SK-N-SH (cell line): ENCODE measurements around the gene XAGE1B. TPM values are rescaled to one million over a fixed set of nuclear protein-coding genes. Genes with fewer than 3 reads are reported as not detected.

ENCODE experiments used
- CTCF ChIA-PET: fragments of 300-600, 350-600 bp; formaldehyde crosslinking; extraction: SDS; loops from one replicate; lab custom pipeline; 2021; lab: Yijun Ruan, JAX
- POLR2A ChIA-PET: fragments of 350-600 bp; sonication (Branson Sonifier 250); formaldehyde crosslinking; extraction: SDS; loops from one replicate; lab custom pipeline; 2020; ENCODE audit warnings: antibody characterized with exemption, inconsistent platforms; lab: Yijun Ruan, JAX
- DNase-seq: peaks from one replicate; pipeline ENCODE4 v3.0.0; 2012
- H2AFZ ChIP-seq: fragments of 200-600 bp; sonication (generic); 2 replicates; pipeline ENCODE4 v1.8.1; 2016; ENCODE audit warnings: antibody characterized with exemption, mild to moderate bottlenecking, low read depth
- H3F3A ChIP-seq: fragments of 200-600 bp; sonication (generic); replicated peaks from 2 replicates; pipeline ENCODE3; 2016; ENCODE audit warnings: antibody characterized with exemption, mild to moderate bottlenecking; ENCODE audit not compliant: insufficient read depth
- H3K27ac ChIP-seq, 2 experiments: fragments of 200-500 bp in 1 of 2; fragments of 200-600 bp in 1 of 2; sonication (Bioruptor generic) in 1 of 2; sonication (generic), shearing (Covaris generic) in 1 of 2; 2 replicates each; pipeline versions ENCODE4 v1.5.1 to v1.6.1; 2014 to 2016; ENCODE audit warnings: low read depth in 2 of 2, inconsistent platforms in 1 of 2, low read length in 1 of 2, mild to moderate bottlenecking in 1 of 2, mixed read lengths in 1 of 2
- H3K27me3 ChIP-seq: fragments of 200-600 bp; sonication (generic), shearing (Covaris generic); 2 replicates; pipeline ENCODE4 v1.6.1; 2016; ENCODE audit warnings: mixed run types; ENCODE audit not compliant: insufficient read depth
- H3K36me3 ChIP-seq, 2 experiments: fragments of 200-500 bp in 1 of 2; fragments of 200-600 bp in 1 of 2; sonication (Bioruptor generic) in 1 of 2; sonication (generic) in 1 of 2; replicated peaks in 1 of 2; 2 replicates each; pipeline versions ENCODE3 to v1.5.1; 2014 to 2016; ENCODE audit warnings: low read length in 1 of 2, mild to moderate bottlenecking in 1 of 2; ENCODE audit not compliant: insufficient read depth in 2 of 2, control insufficient read depth in 1 of 2
- H3K4me1 ChIP-seq, 2 experiments: fragments of 200-500 bp in 1 of 2; fragments of 200-600 bp in 1 of 2; sonication (Bioruptor generic) in 1 of 2; sonication (generic), shearing (Covaris generic) in 1 of 2; 2 replicates each; pipeline versions ENCODE4 v1.5.1 to v1.6.1; 2014 to 2016; ENCODE audit warnings: low read depth in 1 of 2, low read length in 1 of 2, mixed run types in 1 of 2; ENCODE audit not compliant: insufficient read depth in 2 of 2, control insufficient read depth in 1 of 2
- H3K4me2 ChIP-seq: fragments of 200-600 bp; sonication (generic), shearing (Covaris generic); 2 replicates; pipeline ENCODE4 v1.6.1; 2017; ENCODE audit warnings: mixed run types
- H3K4me3 ChIP-seq, 2 experiments: fragments of 200-500 bp in 1 of 2; fragments of 200-600 bp in 1 of 2; sonication (Bioruptor generic) in 1 of 2; sonication (generic), shearing (Covaris generic) in 1 of 2; 2 replicates each; pipeline versions ENCODE4 v1.5.1 to v1.8.1; 2014 to 2016; ENCODE audit warnings: low read depth in 2 of 2, inconsistent platforms in 1 of 2, low read length in 1 of 2, mild to moderate bottlenecking in 1 of 2, mixed read lengths in 1 of 2, moderate library complexity in 1 of 2
- H3K79me2 ChIP-seq: fragments of 200-600 bp; sonication (generic); 2 replicates; pipeline ENCODE4 v1.8.1; 2017; ENCODE audit warnings: mild to moderate bottlenecking; ENCODE audit not compliant: insufficient read depth
- H3K9ac ChIP-seq: fragments of 200-600 bp; sonication (generic); 2 replicates; pipeline ENCODE4 v1.6.1; 2017; ENCODE audit warnings: mixed run types
- H3K9me2 ChIP-seq: fragments of 200-600 bp; sonication (generic); 2 replicates; pipeline ENCODE4 v1.6.1; 2017; ENCODE audit warnings: mixed run types
- H3K9me3 ChIP-seq: fragments of 200-600 bp; sonication (generic); 2 replicates; pipeline ENCODE4 v1.6.1; 2017; ENCODE audit warnings: mixed run types, mild to moderate bottlenecking, moderate library complexity
- H4K20me1 ChIP-seq: fragments of 200-600 bp; sonication (generic); 2 replicates; pipeline ENCODE4 v1.6.1; 2017; ENCODE audit warnings: mild to moderate bottlenecking, mixed run types; ENCODE audit not compliant: insufficient read depth
- CTCF ChIP-seq: fragments of 200-600 bp; sonication (generic); IDR thresholded peaks from 2 replicates; pipeline ENCODE4 v1.6.1; 2017; ENCODE audit warnings: antibody characterized with exemption, mild to moderate bottlenecking, moderate library complexity
- EP300 ChIP-seq, 2 experiments: IDR thresholded peaks; 2 replicates each; pipeline versions ENCODE4 v1.4.0 to v1.6.1; 2012; ENCODE audit warnings: borderline replicate concordance in 1 of 2, low read depth in 1 of 2, low read length in 1 of 2
- FOSL2 ChIP-seq: IDR thresholded peaks from 2 replicates; pipeline ENCODE4 v1.4.0; 2012; ENCODE audit warnings: low read depth, mild to moderate bottlenecking, moderate library complexity, borderline replicate concordance
- FOXJ3 ChIP-seq: sonication (generic); formaldehyde crosslinking; IDR thresholded peaks from 2 replicates; pipeline ENCODE4 v1.5.1; 2020; ENCODE audit warnings: mild to moderate bottlenecking, missing genetic modification reagents
- FOXM1 ChIP-seq: IDR thresholded peaks from 2 replicates; pipeline ENCODE4 v1.4.0; 2012; ENCODE audit warnings: low read depth, mild to moderate bottlenecking
- MEF2A ChIP-seq: IDR thresholded peaks from 2 replicates; pipeline ENCODE4 v1.4.0; 2012; ENCODE audit warnings: low read depth, borderline replicate concordance
- NFIC ChIP-seq: IDR thresholded peaks from 2 replicates; pipeline ENCODE4 v1.4.0; 2012; ENCODE audit warnings: borderline replicate concordance
- PBX3 ChIP-seq: IDR thresholded peaks from 2 replicates; pipeline ENCODE4; 2012
- RAD21 ChIP-seq: IDR thresholded peaks from 2 replicates; pipeline ENCODE4 v1.6.1; 2012; ENCODE audit warnings: mild to moderate bottlenecking, low read length
- RCOR1 ChIP-seq: fragments of 150-350 bp; IDR thresholded peaks from 2 replicates; pipeline ENCODE4 v1.6.1; 2017; ENCODE audit warnings: antibody characterized with exemption, low read length
- RFX5 ChIP-seq: IDR thresholded peaks from 2 replicates; pipeline ENCODE4 v1.6.1; 2012; ENCODE audit warnings: mild to moderate bottlenecking, improper control_type of control experiment, low read length
- SIN3A ChIP-seq: IDR thresholded peaks from 2 replicates; pipeline ENCODE4 v1.6.1; 2012; ENCODE audit warnings: low read depth, mild to moderate bottlenecking, low read length, moderate library complexity, borderline replicate concordance
- SMC3 ChIP-seq: IDR thresholded peaks from 2 replicates; pipeline ENCODE4 v1.6.1; 2012; ENCODE audit warnings: low read depth, low read length, improper control_type of control experiment
- TCF12 ChIP-seq: IDR thresholded peaks from 2 replicates; pipeline ENCODE4 v1.4.0; 2012
- USF1 ChIP-seq: IDR thresholded peaks from 2 replicates; pipeline ENCODE4 v1.4.0; 2012; ENCODE audit warnings: low read depth, borderline replicate concordance
- YY1 ChIP-seq: IDR thresholded peaks from 2 replicates; pipeline ENCODE4 v1.4.0; 2012; ENCODE audit warnings: low read depth, mild to moderate bottlenecking
- ZBTB33 ChIP-seq: IDR thresholded peaks from 2 replicates; pipeline ENCODE4 v1.4.0; 2012; ENCODE audit warnings: low read depth, borderline replicate concordance
- WGBS: methylation state at CpG from one replicate; pipeline ENCODE4 v1.1.6; 2017; ENCODE audit warnings: low lambda C conversion rate; 5-methylcytosine and 5-hydroxymethylcytosine counted together
- polyA plus RNA-seq, 3 experiments: library from polyadenylated mRNA; depleted of rRNA; stranded (reverse); fragments of >200 nt; gene quantifications; 2 replicates each; pipeline ENCODE4 v1.2.3, GENCODE V29; 2012
- TF ChIP-seq, protein P1 (sequence below): IDR thresholded peaks from 2 replicates; pipeline ENCODE4 v1.4.0; 2012; ENCODE audit warnings: low read depth
- TF ChIP-seq, protein P2 (sequence below): fragments of 150-350 bp; IDR thresholded peaks from 2 replicates; pipeline ENCODE4 v1.6.1; 2016; ENCODE audit warnings: mild to moderate bottlenecking, low read depth, low read length

Gene XAGE1B
- polyA plus RNA-seq, 1 of the 3 experiments (the other 2 are of a cell fraction), result 104 TPM

DNA sequence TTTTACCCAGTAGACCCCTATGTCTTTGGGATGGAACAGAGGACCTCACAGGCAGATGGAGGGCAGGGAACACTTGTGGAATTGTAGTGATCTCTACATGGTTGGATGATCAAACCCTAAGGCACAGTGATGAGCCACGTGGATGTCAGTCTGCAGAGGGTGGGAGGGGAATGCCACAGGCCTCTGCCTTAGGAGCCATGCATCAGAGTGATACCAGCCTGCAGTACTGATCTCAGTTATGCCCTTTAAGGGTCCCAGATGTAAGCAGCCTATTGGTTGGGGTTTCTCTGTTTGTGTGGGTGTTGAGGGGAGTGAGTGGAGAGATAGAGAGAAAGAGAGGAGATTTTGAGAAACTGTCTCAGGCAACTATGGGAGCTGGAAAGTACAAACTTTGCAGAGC, 39.9 kb upstream of the XAGE1B start:
- no peak overlapping the region for H3K27ac ChIP-seq
- DNase-seq, result no peak
- ChIA-PET POLR2A (no interaction called here), CTCF (interaction anchor here (0.8 kb wide), 1 partner anchor 18 kb away, joined by 3 read pairs; no protein-coding TSS in a partner anchor)
- H3K4me3 ChIP-seq, result no peak overlapping the region
- H3K9me3 ChIP-seq, result no peaks in the 10 kb centered on the region
- no peaks in the 10 kb centered on the region for H3K79me2 ChIP-seq
- no peak for TF ChIP-seq RFX5
- TF ChIP-seq RCOR1, result no peak
- TF ChIP-seq SMC3, result no peak
- no peak for TF ChIP-seq MEF2A
- TF ChIP-seq YY1, result no peak
- TF ChIP-seq RAD21, result no peak
- TF ChIP-seq TCF12, result no peak
- TF ChIP-seq EP300 (IDR thresholded peaks at IDR 0.05; ENCODE audit: borderline replicate concordance in 1 of 2, low read depth in 1 of 2, low read length in 1 of 2), result no peak
- no peak for TF ChIP-seq SIN3A
- no peak for TF ChIP-seq ZBTB33
- TF ChIP-seq, protein P1, sequence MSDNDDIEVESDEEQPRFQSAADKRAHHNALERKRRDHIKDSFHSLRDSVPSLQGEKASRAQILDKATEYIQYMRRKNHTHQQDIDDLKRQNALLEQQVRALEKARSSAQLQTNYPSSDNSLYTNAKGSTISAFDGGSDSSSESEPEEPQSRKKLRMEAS, result no peak
- TF ChIP-seq CTCF, result no peak
- H2AFZ ChIP-seq, result no peak overlapping the region
- no peaks in the 10 kb centered on the region for H3F3A ChIP-seq
- no peaks in the 10 kb centered on the region for H3K9me2 ChIP-seq
- H4K20me1 ChIP-seq, result no peaks in the 10 kb centered on the region
- H3K27me3 ChIP-seq, result peaks cover 18% of the 10 kb centered on the region; the same call in 1 of the 2 replicates
- H3K4me2 ChIP-seq, result no peak overlapping the region
- H3K9ac ChIP-seq, result no peak overlapping the region
- H3K4me1 ChIP-seq, result no peaks in the 10 kb centered on the region
- 0% methylated on average over 1 of the region's 1 CpG for WGBS
- no peaks in the 10 kb centered on the region for H3K36me3 ChIP-seq

DNA sequence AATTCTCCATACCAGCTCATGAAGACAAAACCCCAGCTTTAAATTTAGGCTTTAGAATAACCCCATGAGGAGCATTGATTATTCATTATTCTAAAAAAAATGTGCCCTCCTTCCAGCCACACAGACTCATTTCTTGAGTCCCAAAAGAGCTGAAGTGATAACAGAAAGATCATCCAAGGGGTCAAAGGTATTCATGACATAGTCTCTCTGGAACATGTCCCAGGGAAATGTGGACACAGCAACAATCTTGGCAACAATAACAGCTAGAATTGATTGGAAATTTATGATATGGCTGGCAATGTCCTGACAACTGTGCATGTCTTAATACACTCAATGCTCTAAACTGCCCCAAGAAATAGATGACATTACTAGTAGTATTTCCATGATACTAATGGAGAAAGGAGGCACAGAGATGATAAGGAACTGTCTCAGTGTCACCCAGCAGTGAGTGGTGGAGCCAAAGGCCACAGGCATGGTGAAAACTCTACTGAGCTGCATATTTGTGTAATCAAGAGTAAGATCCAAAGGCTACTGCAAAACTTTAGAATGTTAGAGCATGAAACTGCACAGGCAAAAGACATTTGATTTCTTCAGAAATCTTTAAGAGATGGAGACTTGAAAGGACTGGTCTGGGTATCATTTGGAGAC, 37.3 kb upstream of the XAGE1B start:
- Histone ChIP-seq H3K9ac (no peak overlapping the region), H3K4me3 (no peak overlapping the region), H3F3A (no peaks in the 10 kb centered on the region), H2AFZ (no peak overlapping the region), H3K79me2 (no peaks in the 10 kb centered on the region)
- no peak for DNase-seq
- POLR2A ChIA-PET, result no interaction called here
- TF ChIP-seq, protein P2, sequence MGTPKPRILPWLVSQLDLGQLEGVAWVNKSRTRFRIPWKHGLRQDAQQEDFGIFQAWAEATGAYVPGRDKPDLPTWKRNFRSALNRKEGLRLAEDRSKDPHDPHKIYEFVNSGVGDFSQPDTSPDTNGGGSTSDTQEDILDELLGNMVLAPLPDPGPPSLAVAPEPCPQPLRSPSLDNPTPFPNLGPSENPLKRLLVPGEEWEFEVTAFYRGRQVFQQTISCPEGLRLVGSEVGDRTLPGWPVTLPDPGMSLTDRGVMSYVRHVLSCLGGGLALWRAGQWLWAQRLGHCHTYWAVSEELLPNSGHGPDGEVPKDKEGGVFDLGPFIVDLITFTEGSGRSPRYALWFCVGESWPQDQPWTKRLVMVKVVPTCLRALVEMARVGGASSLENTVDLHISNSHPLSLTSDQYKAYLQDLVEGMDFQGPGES, result no peak
- TF ChIP-seq RAD21 (no peak), FOSL2 (no peak), FOXJ3 (CRISPR knock-in tag) (no peak), USF1 (no peak), SMC3 (no peak), FOXM1 (no peak), PBX3 (no peak), NFIC (no peak)
- TF ChIP-seq, all 33 proteins: peak for 0
- CTCF ChIA-PET, result no interaction called here
- Histone ChIP-seq H3K4me1 (no peaks in the 10 kb centered on the region), H3K9me3 (no peaks in the 10 kb centered on the region), H3K9me2 (no peaks in the 10 kb centered on the region), H3K36me3 (no peaks in the 10 kb centered on the region), H4K20me1 (no peaks in the 10 kb centered on the region), H3K27me3 (peaks cover 13% of the 10 kb centered on the region; the same call in 1 of the 2 replicates), H3K4me2 (no peak overlapping the region), H3K27ac (no peak overlapping the region)
